SK-N-SH treated with all-trans-retinoic acid at 6 μM for 48 hours (cell line): Measurements from ENCODE around the gene SARDH.

ENCODE experiments used
- ATAC-seq: fragments of 200-7000 bp; cut with Tn5 transposase; 3 replicates; pipeline ENCODE4 v1.9.1; 2020; ENCODE audit warnings: mild to moderate bottlenecking, moderate library complexity
- ARNTL ChIP-seq: fragments of 450-650 bp; formaldehyde crosslinking; IDR thresholded peaks from 2 replicates; pipeline ENCODE4 v1.5.0; 2020; ENCODE audit warnings: low read depth, mild to moderate bottlenecking, moderate library complexity, borderline replicate concordance
- BACH2 ChIP-seq: fragments of 250-450 bp; sonication (Bioruptor Pico); IDR thresholded peaks from 2 replicates; pipeline ENCODE4 v1.9.0; 2021; ENCODE audit warnings: mild to moderate bottlenecking, borderline replicate concordance
- CSDC2 ChIP-seq: fragments of 250-450 bp; sonication (Bioruptor Pico); IDR thresholded peaks from 2 replicates; pipeline ENCODE4 v1.5.0; 2020; ENCODE audit warnings: mild to moderate bottlenecking, moderate library complexity
- GLIS3 ChIP-seq: fragments of 250-450 bp; sonication (Bioruptor Pico); IDR thresholded peaks from 2 replicates; pipeline ENCODE4 v1.5.0; 2020; ENCODE audit warnings: mild to moderate bottlenecking, moderate library complexity
- ISL1 ChIP-seq: fragments of 250-450 bp; sonication (Bioruptor Pico); IDR thresholded peaks from 2 replicates; pipeline ENCODE4 v2.1.2; 2022; ENCODE audit warnings: mild to moderate bottlenecking, moderate library complexity
- OSR1 ChIP-seq: fragments of 250-450 bp; sonication (Bioruptor Pico); IDR thresholded peaks from 2 replicates; pipeline ENCODE4 v1.8.0; 2022; ENCODE audit warnings: moderate library complexity, mild to moderate bottlenecking, inconsistent platforms
- PPARA ChIP-seq: fragments of 250-450 bp; sonication (Bioruptor Pico); IDR thresholded peaks from 2 replicates; pipeline ENCODE4 v1.5.0; 2020; ENCODE audit warnings: mild to moderate bottlenecking, borderline replicate concordance
- RARB ChIP-seq: fragments of 250-450 bp; sonication (Bioruptor Pico); IDR thresholded peaks from 2 replicates; pipeline ENCODE4 v1.8.0; 2021; ENCODE audit warnings: mild to moderate bottlenecking, moderate library complexity
- SNAI2 ChIP-seq: fragments of 250-450 bp; sonication (Bioruptor Pico); IDR thresholded peaks from 2 replicates; pipeline ENCODE4 v1.5.0; 2020; ENCODE audit warnings: mild to moderate bottlenecking, moderate library complexity
- TCF4 ChIP-seq: fragments of 250-450 bp; sonication (Bioruptor Pico); IDR thresholded peaks from 2 replicates; pipeline ENCODE4 v1.8.0; 2021; ENCODE audit warnings: mild to moderate bottlenecking, moderate library complexity, borderline replicate concordance
- TOX ChIP-seq: fragments of 250-450 bp; sonication (Bioruptor Pico); IDR thresholded peaks from 2 replicates; pipeline ENCODE4 v1.8.0; 2021; ENCODE audit warnings: mild to moderate bottlenecking, moderate library complexity, borderline replicate concordance
- ZC3H10 ChIP-seq: fragments of 250-450 bp; sonication (Bioruptor Pico); IDR thresholded peaks from 2 replicates; pipeline ENCODE4 v1.5.1; 2021; ENCODE audit warnings: mild to moderate bottlenecking, moderate library complexity
- ZFP3 ChIP-seq: fragments of 250-450 bp; sonication (Bioruptor Pico); IDR thresholded peaks from 2 replicates; pipeline ENCODE4 v1.5.0; 2020; ENCODE audit warnings: mild to moderate bottlenecking, moderate library complexity
- ZFP30 ChIP-seq: fragments of 450-650 bp; formaldehyde crosslinking; IDR thresholded peaks from 2 replicates; pipeline ENCODE4 v1.5.0; 2022; ENCODE audit warnings: mild to moderate bottlenecking, moderate library complexity
- ZNF70 ChIP-seq: fragments of 450-650 bp; formaldehyde crosslinking; IDR thresholded peaks from 2 replicates; pipeline ENCODE4 v1.5.0; 2020; ENCODE audit warnings: mild to moderate bottlenecking, moderate library complexity
- TF ChIP-seq, protein P1 (sequence below): fragments of 250-450 bp; sonication (Bioruptor Pico); IDR thresholded peaks from 2 replicates; pipeline ENCODE4 v1.8.0; 2021; ENCODE audit warnings: low read depth, mild to moderate bottlenecking, moderate library complexity, borderline replicate concordance
- TF ChIP-seq, protein P2 (sequence below): fragments of 250-450 bp; sonication (Bioruptor Pico); IDR thresholded peaks from 2 replicates; pipeline ENCODE4 v1.5.1; 2021; ENCODE audit warnings: mild to moderate bottlenecking, moderate library complexity
- TF ChIP-seq, protein P3 (sequence below): fragments of 250-450 bp; sonication (Bioruptor Pico); IDR thresholded peaks from 2 replicates; pipeline ENCODE4 v1.5.1; 2020; ENCODE audit warnings: low read depth, mild to moderate bottlenecking, moderate library complexity
- TF ChIP-seq, protein P4 (sequence below): fragments of 250-450 bp; sonication (Bioruptor Pico); IDR thresholded peaks from 2 replicates; pipeline ENCODE4 v1.8.0; 2020; ENCODE audit warnings: mild to moderate bottlenecking, moderate library complexity, borderline replicate concordance
- TF ChIP-seq, protein P5 (sequence below): fragments of 250-450 bp; sonication (Bioruptor Pico); IDR thresholded peaks from 2 replicates; pipeline ENCODE4 v1.5.0; 2020; ENCODE audit warnings: mild to moderate bottlenecking, moderate library complexity

Gene SARDH

DNA sequence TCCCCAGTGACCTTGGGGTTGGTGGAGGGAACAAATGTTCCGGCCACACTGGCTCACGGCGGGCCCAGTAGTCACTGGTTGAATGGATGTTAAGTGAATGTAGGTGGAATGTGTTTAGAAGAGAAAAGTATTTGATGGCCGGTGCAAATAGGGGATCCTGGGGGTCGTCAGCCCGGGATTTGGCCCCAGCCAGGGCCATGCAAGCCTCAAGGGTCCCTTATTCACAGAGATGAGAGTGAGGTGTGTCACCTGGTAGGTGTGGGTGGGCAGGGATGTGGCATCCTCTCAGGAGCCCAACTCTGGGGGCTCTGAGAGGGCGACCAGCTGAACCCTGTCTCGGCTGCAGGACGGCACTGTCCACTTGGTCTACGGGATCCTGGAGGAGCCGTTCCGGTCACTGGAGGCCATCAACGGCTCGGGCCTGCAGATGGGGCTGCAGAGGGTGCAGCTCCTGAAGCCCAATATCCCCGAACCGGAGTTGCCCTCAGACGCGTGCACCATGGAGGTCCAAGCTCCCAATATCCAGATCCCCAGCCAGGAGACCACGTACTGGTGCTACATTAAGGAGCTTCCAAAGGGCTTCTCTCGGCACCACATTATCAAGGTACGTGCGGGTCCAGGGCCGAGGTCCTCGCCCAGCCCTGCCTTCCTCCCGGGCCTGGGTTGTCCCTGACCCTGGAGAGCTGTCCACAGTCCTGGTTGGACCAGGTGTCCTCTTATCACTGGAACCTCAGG, 96.1 kb downstream of the SARDH start (continued):
- TF ChIP-seq, protein P1, sequence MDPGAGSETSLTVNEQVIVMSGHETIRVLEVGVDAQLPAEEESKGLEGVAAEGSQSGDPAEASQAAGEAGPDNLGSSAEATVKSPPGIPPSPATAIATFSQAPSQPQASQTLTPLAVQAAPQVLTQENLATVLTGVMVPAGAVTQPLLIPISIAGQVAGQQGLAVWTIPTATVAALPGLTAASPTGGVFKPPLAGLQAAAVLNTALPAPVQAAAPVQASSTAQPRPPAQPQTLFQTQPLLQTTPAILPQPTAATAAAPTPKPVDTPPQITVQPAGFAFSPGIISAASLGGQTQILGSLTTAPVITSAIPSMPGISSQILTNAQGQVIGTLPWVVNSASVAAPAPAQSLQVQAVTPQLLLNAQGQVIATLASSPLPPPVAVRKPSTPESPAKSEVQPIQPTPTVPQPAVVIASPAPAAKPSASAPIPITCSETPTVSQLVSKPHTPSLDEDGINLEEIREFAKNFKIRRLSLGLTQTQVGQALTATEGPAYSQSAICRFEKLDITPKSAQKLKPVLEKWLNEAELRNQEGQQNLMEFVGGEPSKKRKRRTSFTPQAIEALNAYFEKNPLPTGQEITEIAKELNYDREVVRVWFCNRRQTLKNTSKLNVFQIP (CRISPR knock-in tag) = no peak
- TF ChIP-seq, protein P2, sequence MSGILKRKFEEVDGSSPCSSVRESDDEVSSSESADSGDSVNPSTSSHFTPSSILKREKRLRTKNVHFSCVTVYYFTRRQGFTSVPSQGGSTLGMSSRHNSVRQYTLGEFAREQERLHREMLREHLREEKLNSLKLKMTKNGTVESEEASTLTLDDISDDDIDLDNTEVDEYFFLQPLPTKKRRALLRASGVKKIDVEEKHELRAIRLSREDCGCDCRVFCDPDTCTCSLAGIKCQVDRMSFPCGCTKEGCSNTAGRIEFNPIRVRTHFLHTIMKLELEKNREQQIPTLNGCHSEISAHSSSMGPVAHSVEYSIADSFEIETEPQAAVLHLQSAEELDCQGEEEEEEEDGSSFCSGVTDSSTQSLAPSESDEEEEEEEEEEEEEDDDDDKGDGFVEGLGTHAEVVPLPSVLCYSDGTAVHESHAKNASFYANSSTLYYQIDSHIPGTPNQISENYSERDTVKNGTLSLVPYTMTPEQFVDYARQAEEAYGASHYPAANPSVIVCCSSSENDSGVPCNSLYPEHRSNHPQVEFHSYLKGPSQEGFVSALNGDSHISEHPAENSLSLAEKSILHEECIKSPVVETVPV (CRISPR knock-in tag) = no peak
- no peak for TF ChIP-seq SNAI2

DNA sequence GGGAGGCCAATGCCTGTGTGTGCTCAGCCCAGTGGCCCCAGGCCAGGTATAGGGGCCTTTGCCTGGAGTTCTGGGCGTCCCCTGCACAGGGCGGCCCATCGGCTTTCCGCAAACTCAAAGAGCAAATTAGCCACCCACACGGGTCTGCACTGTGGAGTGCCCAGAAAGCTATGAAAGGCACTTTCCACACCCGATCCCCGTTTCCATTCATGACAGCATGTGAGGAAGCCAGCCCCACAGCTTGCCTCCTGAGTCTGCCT, 96.8 kb downstream of the SARDH start:
- TF ChIP-seq RARB (CRISPR knock-in tag) (no peak), SNAI2 (no peak), ZNF70 (no peak), ZFP30 (CRISPR knock-in tag) (no peak), TOX (CRISPR knock-in tag) (no peak), GLIS3 (CRISPR knock-in tag) (no peak), ZFP3 (CRISPR knock-in tag) (no peak), ARNTL (CRISPR knock-in tag) (no peak), TCF4 (CRISPR knock-in tag) (no peak), ZC3H10 (CRISPR knock-in tag) (no peak), OSR1 (CRISPR knock-in tag) (no peak), PPARA (CRISPR knock-in tag) (no peak), ISL1 (no peak), BACH2 (CRISPR knock-in tag) (no peak), CSDC2 (no peak)
- TF ChIP-seq, protein P1 (CRISPR knock-in tag) = no peak
- TF ChIP-seq, protein P3, sequence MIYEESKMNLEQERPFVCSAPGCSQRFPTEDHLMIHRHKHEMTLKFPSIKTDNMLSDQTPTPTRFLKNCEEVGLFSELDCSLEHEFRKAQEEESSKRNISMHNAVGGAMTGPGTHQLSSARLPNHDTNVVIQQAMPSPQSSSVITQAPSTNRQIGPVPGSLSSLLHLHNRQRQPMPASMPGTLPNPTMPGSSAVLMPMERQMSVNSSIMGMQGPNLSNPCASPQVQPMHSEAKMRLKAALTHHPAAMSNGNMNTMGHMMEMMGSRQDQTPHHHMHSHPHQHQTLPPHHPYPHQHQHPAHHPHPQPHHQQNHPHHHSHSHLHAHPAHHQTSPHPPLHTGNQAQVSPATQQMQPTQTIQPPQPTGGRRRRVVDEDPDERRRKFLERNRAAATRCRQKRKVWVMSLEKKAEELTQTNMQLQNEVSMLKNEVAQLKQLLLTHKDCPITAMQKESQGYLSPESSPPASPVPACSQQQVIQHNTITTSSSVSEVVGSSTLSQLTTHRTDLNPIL (CRISPR knock-in tag) = no peak
- TF ChIP-seq, protein P4, sequence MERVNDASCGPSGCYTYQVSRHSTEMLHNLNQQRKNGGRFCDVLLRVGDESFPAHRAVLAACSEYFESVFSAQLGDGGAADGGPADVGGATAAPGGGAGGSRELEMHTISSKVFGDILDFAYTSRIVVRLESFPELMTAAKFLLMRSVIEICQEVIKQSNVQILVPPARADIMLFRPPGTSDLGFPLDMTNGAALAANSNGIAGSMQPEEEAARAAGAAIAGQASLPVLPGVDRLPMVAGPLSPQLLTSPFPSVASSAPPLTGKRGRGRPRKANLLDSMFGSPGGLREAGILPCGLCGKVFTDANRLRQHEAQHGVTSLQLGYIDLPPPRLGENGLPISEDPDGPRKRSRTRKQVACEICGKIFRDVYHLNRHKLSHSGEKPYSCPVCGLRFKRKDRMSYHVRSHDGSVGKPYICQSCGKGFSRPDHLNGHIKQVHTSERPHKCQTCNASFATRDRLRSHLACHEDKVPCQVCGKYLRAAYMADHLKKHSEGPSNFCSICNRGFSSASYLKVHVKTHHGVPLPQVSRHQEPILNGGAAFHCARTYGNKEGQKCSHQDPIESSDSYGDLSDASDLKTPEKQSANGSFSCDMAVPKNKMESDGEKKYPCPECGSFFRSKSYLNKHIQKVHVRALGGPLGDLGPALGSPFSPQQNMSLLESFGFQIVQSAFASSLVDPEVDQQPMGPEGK (CRISPR knock-in tag) = no peak
- TF ChIP-seq, protein P2 (CRISPR knock-in tag) = no peak
- TF ChIP-seq, protein P5, sequence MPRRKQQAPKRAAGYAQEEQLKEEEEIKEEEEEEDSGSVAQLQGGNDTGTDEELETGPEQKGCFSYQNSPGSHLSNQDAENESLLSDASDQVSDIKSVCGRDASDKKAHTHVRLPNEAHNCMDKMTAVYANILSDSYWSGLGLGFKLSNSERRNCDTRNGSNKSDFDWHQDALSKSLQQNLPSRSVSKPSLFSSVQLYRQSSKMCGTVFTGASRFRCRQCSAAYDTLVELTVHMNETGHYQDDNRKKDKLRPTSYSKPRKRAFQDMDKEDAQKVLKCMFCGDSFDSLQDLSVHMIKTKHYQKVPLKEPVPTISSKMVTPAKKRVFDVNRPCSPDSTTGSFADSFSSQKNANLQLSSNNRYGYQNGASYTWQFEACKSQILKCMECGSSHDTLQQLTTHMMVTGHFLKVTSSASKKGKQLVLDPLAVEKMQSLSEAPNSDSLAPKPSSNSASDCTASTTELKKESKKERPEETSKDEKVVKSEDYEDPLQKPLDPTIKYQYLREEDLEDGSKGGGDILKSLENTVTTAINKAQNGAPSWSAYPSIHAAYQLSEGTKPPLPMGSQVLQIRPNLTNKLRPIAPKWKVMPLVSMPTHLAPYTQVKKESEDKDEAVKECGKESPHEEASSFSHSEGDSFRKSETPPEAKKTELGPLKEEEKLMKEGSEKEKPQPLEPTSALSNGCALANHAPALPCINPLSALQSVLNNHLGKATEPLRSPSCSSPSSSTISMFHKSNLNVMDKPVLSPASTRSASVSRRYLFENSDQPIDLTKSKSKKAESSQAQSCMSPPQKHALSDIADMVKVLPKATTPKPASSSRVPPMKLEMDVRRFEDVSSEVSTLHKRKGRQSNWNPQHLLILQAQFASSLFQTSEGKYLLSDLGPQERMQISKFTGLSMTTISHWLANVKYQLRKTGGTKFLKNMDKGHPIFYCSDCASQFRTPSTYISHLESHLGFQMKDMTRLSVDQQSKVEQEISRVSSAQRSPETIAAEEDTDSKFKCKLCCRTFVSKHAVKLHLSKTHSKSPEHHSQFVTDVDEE (CRISPR knock-in tag) = no peak
- TF ChIP-seq, all 23 proteins: peak for 0
- ATAC-seq = no peak
